ENCODE measurements around the gene EXOC1L.

Gene EXOC1L, protein sequence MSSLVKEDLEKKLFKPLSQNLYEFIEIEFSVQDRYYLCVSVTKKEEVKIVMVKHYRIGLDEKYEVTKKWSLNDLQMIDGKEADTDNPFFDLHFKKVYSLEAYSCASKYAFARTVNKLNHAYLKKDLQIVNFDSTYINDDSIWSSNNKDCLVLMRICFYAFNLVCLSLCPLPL

DNA sequence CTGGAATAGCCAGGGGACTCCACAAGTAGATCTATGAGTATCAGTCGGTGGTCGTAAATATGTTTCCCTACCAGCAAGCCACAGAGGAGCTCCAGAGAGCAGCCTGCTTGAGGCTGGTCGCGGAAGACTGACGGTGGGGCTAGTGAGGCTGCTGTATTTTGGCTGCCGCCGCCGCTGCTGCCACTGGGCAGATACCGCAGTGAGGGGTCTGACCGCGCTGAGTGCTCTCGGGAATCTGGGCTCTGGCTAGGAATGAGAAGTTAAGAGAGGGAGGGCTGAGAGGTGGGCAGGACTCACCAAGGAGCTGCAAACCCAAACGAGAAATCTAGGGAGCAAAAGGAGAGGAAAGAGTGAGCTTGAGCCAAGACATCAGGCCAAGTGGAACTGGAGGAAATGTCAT is at the start of gene EXOC1L:
Gene EXOC1L (plus strand): TSS at position 157 of the 400 bp plus-strand sequence. CDS start 237 bp downstream, at position 394.
- DNase-seq: no peak

DNA sequence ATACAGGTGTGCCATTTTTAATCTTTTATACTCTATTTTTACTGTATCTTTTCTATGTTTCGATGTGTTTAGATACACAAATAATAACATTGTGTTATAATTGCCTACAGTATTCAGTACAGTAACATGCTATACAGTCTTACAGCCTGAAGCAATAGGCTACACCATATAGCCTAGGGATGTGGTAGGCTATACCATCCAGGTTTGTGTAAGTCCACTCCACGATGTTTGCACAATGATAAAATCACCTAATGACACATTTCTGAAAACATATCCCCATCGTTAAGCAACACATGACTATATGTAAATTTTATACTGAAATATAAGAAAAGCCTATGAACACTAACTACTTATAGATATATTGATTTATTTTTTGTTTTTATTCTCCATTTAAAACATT is 48.9 kb upstream of the EXOC1L start:
- no peak for DNase-seq

DNA sequence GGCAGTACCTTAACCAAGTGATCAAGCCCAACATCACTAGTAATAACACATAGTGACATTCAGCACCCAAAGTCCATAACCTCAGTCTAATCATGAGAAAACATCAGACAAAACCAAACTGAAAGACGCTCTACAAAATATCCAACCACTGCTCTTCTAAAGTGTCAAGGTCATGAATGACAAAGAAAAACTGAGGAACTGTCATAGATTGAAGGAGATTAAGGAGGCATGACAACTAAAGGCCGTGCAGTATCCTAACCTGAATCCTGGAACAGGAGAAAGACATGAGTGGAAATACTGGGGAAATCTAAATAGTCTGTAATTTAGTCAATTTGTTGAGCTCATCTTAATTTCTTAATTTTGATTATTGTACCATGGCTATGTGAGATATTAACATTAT is 38.2 kb upstream of the EXOC1L start:
- DNase-seq: no peak

DNA sequence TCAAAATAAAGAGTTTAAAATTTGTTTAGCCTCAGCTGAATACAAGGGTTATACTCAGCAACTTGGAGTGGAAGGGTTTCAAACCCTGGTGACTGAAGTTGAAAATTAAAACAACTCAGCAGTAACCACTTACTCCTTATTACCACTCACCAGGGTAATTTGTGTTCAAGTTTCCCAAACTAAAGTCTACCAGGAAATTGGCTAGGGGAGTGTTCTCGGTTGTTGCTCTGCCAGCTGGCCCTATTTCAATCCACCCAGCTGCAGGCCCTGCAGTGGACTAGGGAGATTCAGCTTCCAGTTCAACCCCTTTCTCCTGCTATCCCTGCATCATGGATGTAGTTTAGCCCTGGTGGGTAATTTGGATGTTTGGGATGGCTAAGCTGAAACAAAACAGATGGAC is 37.8 kb upstream of the EXOC1L start:
- no peak for DNase-seq

DNA sequence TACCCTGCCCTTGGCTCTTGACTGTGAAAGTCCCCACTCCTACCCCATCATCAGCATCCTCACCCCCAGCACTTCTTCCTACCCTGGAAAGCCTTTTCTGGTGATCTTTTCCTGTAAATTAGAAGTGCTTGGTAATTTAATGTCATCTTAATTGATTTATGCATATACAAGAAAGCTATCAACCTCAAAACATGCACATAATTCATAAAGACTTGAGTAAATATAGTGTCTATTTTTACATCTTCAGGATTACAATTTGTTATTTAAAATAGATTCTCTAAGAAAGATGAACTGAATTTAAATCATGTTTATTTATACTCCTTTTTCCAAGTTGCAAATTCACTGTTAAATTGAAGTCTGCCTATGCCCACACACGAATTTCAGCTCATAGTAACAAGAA is 36.0 kb upstream of the EXOC1L start:
- DNase-seq: no peak

DNA sequence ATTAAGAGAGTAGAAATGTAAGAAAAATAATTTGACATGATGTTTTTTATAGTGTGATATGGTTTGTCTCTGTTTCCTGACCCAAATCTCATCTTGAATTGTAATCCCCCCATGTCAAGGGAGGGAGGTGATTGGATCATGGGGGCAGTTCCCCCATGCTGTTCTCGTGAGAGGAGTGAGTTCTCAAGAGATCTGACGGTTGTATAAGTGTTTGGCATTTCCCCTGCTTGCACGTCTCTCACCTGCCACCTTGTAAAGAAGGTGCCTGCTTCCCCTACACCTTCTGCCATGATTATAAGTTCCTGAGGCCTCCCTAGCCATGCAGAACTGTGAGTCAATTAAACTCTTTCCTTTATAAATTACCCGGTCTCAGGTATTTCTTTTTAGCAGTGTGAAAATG is 34.8 kb upstream of the EXOC1L start:
- no peak for DNase-seq

DNA sequence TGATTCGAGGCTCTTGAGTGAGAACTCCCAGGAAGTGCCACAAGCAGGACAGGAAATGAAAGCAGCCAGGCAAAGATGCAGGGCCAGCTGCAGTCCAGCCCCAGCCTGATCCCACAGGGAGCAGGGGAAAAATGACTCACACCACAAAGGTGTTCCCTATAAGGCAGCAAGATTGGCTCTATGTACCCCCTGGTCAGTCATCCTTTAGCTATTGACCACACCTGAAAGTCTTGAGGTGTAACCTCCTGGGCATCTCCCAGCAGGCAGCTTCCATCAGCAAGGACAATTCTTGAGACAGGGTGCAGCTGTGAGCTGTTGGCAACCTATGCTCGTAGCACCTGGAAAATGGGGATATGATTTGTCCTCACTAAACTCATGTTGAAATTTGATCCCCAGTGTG is 27.9 kb upstream of the EXOC1L start:
- DNase-seq: no peak

DNA sequence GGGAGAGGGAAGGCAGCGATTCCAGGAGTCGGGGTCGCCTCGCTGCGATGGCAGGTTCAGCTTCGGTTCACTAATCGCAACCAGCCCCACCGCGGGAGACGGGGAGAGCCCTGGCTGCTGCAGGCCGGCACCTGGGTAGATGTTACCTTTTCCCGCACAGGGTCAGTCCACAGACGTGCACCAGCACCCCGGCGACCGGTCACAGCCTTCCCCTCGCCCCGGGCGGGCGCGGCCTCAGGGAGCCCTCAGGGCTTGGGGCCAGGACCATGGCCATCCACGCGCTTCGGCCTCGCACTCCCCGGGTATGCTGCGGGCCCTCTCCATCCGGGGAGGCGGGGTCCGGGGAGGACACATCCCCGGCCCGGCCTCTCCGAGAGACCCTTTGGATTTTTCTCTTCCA is 26.1 kb upstream of the EXOC1L start:
- DNase-seq: no peak

DNA sequence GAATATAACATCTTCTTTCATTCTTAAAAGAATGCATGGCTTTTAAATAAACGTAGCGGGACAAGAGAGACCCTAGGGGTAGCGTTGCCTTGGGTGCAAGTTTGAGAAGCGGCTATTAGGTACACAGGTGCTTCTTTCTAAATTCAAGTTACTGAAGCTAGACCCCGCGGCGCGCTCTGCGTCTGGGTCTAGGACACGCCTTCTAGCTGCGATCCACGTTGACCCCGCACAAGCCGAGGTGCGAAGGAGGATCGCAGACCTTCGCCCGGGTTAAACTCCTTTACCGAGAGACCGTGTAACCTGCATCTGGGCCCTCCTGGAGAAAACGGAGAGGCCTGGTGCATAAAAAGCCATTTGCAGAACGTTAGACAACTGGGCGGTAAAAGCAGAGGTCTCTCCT is 25.5 kb upstream of the EXOC1L start:
- no peak for DNase-seq

DNA sequence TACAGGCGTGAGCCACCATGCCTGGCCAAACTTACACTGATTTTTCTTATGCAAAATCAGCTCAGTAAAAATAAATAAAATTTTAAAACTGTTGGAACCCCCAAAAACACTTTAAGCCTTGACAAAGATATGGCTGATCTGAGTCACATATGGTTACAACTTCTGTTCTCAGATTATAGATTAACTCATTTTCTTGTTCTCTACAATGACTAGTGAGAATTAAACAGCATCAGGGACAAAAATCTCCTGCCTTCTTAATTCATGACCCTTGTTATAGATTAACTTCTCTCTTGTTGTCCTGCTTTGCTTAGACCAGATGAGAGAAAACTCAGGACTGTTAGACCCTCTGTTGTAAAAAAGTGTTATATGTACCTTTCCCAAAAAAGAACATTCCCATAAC is 24.2 kb upstream of the EXOC1L start:
- DNase-seq: no peak

DNA sequence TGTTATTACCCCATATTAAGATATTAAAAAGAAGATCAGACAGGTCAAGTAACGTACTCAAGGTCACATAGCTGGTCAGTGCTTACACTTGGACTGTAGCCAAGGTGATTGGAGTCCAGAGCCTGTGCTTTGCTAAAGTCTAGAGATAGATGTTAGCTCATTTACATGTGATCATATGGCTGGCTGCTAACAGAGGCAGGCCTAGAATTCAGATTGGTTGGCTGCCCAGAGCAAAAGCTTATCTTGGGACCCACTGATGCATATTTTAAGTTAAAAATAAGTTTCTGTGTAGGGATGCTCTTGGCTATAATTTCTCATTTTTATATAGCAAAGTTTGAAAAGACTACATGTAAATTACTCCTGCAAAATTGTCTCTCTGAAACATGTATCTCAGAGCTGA is 18.1 kb upstream of the EXOC1L start:
- no peak for DNase-seq

DNA sequence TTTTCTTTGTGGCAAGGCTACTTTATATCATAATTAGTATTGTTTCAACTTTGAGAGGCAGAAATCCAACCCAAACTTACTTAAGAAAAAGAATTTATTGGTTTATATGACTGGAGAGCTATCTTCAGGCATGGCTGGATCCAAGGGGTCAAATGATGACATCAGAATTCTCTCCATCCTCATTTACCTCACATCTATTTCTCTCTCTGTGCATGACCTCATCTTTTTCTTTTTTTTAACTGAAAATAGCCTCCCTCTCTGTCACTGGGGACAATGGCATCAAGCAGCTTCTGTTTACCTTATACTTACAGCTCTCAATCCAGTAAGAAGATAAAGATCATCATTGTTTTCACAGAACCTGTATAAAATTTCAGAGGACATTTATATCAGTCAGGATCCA is 12.0 kb upstream of the EXOC1L start:
- DNase-seq: no peak

DNA sequence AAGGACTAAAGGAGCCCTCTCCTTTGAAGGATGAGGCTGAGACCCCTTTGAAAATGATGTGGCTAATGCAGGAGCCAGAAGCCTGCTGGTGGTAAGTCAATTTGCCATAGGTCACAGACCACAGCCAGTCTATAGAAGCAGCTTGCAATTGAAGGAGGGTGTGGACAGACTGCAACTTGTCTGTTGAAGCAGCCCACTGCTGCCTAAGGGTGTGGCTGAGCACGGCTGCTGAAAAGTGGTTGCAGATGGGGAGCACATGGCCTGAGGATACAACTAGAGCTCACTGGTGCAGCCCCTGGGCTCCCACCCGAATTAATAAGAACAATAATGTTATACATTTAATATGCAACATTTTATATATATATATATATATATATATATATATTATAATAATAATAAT is 11.4 kb upstream of the EXOC1L start:
- DNase-seq: no peak

DNA sequence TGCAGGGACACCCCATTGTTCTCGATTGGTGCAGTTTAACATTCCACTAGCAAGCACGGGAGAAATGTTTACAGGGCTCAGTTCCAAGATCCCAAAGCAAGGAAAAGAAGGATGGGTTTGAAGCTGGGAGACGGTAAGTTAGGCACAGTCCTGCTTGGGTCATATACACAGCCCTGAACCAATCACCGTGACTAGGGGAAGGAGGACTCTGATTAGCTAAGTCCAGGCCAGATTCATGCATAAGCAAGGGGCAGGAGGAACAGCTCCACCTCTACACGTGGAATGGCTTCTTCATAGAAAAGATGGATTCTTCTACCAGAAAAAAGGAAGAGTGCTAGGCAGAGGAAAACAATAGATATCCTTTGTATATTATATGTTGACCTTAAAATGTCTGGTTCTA is 11.0 kb upstream of the EXOC1L start:
- no peak for DNase-seq

DNA sequence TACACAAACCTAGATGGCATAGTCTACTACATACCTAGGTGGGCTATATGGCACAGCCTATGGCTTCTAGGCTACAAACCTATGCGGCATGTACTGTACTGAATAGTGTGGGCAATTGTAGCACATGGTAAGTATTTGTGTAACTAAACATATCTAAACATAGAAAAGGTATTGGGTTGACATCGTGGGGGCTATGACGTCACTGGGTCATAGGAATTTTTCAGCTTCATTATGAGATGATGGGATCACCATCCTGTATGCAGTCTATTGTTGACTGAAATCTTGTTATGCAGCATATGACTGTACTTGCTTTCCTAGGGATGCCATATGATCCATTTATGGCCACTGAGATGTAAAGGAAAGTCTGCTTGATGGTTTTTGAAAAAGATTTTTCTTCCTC is 1.9 kb upstream of the EXOC1L start:
- DNase-seq: no peak

DNA sequence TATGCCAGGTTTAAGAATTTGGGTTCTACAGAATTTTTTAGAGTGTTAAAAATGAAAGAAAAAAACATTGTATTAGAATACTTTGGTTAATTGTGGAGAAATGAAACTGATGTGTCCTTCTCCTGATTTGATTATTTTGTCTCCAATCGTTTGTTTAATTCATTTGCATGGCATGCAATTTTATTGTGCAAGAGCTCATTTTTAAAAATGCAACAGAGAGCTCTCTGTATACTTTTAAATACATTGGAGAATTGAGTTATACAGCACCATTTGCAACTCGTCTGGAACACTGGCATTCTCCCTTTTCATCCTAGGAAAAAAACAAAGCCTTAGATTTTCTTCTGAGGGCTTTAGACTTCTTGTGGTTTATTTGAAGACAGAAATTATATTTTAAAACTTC is 689 bp downstream of the EXOC1L start:
- DNase-seq: no peak

DNA sequence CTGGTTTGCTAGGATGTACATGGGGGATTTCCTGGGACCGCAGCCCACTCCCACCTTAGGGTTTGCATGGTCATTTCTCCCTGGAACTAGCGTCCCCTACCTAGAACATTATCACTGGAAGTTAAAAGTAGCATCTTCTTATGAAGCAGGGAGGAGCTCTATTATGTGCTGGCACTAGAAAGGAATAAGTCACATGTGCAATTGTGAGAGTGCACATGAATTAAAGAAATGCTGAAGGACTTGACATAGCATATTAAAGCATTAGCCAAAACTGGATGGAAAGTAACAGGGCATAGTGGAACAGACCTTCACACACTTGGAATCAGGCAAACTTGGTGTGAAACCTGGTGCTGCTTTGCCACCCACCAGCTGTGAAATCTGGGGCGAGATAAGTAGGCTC is 2.7 kb downstream of the EXOC1L start:
- no peak for DNase-seq

DNA sequence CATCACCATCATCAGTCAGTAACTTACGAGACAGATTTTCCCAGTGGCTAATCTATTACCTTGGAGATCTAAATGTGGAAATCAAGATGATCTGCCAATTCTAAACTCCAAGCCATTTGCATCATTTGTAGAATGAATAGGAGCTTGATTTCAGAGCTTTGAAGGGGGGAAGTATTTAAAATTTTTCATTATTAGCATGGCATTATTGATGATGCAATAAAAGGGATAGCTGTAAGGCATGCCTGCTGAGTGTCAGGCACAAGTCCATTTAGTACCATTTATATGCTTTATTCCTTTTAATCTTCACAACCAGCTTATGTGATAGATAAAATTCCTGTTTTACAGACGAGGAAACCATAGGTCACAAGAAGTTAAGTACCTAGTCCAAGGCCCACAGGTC is 5.3 kb downstream of the EXOC1L start:
- DNase-seq: no peak

DNA sequence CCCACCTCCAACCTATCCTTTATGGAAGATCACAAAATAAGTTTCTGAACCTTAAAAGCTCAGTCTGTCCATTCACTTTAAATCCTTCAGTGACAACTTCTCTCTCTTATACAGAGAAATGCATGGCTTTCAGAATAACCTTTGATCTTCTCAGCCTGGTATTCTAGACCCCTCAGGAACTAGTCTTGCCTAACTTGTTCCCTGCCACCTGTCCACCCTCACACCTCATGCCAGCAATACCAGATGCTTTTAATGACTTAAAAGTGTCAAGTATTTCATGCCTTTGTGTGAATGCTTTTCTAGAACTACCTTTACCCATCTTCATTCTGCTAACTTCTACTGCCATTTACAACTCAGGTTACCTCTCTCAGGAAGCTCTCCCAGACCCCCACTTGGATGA is 7.4 kb downstream of the EXOC1L start:
- no peak for DNase-seq

DNA sequence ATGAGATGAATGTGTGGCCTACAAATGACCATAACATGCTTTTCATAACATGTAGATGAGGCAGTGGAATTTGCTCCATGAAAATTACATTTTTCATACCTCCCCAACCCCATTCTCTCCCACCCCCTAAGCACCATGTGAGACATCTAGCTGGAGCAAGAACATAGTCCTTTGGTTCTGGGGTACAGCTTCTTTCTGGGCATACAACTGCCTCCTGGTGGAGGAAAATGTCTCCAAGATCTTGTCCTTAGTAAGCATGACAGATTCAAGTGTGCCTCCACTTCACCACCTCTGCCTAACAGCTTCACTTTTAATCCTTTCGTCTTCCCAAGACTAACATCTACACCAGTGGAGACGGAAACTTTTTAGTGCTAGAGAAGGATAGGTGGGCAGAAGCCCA is 8.0 kb downstream of the EXOC1L start:
- DNase-seq: no peak

DNA sequence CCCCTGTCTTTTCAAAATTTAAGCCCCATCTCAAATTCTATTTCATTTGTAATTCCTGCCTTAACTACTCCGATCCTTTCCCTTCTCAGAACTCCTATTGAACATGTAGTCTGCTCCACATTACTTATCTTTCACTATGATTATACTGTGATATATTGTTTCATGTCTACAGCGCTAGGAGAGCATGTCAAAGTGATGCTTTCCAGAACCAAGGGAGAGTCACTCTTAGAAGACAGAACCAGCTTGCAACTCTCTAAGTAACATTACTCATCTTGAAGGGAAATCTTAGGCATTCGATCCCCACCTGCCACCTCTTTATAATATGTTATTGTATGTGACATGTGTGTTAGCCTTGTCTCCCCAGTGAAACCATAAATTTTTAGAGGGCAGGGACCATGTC is 10.5 kb downstream of the EXOC1L start:
- DNase-seq: no peak

DNA sequence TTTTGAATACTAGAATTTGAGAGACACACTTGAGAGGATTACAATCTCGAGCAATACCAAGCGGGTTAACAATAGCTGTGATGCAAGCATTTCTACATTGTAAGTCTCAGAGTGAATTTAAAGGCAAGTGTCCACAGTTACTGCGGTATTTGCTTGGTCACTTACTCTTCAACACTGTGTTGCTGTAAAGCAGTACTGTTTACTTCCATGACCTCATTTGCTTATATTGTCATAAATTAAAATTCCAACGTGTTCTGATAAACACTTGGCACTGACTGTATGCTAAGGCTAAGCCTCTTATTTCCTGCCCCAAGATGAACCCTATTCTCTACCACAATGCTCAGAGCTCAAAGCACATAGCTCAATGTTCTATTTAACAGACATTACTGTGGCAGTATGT is 11.1 kb downstream of the EXOC1L start:
- no peak for DNase-seq

DNA sequence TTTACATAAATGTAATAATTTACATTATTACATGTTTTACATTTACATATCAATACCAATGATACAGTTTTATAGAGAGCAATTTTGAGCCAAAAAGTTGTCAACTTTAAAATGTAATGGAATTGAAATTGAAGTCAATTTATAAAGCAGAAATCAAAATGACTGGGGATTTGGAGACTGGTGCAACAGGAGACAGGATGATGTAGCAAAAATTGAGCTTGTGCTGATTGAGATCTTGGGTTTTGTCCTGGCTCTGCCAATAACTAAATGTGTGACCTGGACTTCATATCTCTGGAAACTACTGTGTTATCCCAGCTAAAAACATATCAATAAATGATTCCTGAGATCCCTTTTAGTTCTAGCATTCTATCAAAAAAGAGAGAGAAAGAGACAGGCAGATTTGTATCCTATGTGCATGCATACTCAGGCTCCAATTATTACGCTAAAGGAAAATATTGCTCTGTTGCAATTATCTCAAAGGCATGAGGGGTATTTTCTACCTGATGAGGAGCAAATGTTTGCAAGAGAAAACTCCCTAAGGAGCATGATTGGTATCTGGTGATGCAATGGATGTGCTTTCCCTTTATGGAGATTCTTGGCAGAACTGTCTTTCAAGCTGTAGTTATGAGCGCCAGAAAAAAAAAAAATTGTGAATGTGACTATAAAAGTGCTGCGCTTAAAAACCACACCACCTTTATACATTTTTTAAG is 14.7 kb downstream of the EXOC1L start:
- no peak for DNase-seq

DNA sequence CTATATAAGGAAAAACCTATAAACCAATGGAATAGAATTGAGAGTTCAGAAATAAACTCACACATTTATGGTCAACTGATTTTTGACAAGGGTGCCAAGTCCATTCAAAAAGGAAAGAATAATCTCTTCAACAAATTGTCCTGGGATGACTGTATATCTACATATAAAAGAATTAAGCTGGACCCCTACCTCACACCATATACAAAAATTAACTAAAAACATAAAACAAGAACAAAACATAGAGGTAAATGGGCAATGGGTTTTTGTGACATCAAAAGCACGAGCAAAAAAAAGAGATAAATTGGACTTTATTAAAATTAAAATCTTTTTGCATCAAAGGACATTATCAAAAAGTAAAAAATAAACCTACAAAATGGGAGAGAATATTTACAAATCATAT is 18.3 kb downstream of the EXOC1L start:
- DNase-seq: no peak

DNA sequence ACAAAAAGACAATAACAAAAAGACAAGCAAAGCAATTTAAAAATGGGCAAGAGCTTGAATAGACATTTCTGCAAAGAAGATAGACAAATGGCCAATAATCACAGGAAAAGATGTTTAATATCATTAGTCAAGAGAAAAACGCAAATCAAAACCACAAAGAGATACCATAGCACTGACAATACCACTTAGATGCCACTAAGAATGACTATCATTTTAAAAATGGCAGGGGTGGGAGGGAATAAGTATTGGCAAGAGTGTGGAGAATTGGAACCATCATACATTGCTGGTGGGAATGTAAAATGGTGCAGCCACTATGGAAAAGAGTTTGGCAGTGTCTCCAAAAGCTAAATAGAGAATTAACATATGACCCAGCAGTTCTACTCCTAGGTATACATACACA is 18.8 kb downstream of the EXOC1L start:
- no peak for DNase-seq

Measured in GDM1 (cell line).